HG02610 (cell line): ENCODE measurements around the gene ECEL1.

ENCODE experiments used
- ATAC-seq: cut with Tn5 transposase; IDR thresholded peaks from one replicate; pipeline ENCODE4 v1.9.1; 2021; ENCODE audit warnings: mild to moderate bottlenecking, moderate library complexity; ENCODE audit not compliant: unreplicated experiment

The ECEL1 gene

GRCh38 chr2:232523682-232524597 lies 36.3 kb upstream of the ECEL1 start:
- no peak for ATAC-seq

- no peak for ATAC-seq
Measured at GRCh38 chr2:232523402-232523681, 35.7 kb upstream of the ECEL1 start.

GRCh38 chr2:232522623-232523401 lies 35.2 kb upstream of the ECEL1 start:
- no peak for ATAC-seq

- ATAC-seq = no peak
Measured at GRCh38 chr2:232521959-232522622, 34.5 kb upstream of the ECEL1 start.

GRCh38 chr2:232521098-232521497 lies 33.5 kb upstream of the ECEL1 start:
- ATAC-seq = no peak

- ATAC-seq = no peak
Measured at GRCh38 chr2:232520489-232520888, 32.9 kb upstream of the ECEL1 start.

- no peak for ATAC-seq
Measured at GRCh38 chr2:232519581-232520438, 32.2 kb upstream of the ECEL1 start, which contains the start of gene PRSS56. PRSS56 (plus strand) TSS chr2:232520388; CDS start chr2:232520599, 211 bp downstream.

- ATAC-seq = no peak
Measured at GRCh38 chr2:232518844-232519243, 31.2 kb upstream of the ECEL1 start.

GRCh38 chr2:232516551-232516950 lies 28.9 kb upstream of the ECEL1 start:
- ATAC-seq = no peak

- no peak for ATAC-seq
Measured at GRCh38 chr2:232515639-232516038, 28.0 kb upstream of the ECEL1 start.

- ATAC-seq = no peak
Measured at GRCh38 chr2:232513353-232513752, 25.7 kb upstream of the ECEL1 start.

GRCh38 chr2:232512602-232513001 lies 25.0 kb upstream of the ECEL1 start:
- ATAC-seq = no peak

GRCh38 chr2:232511336-232511890 lies 23.8 kb upstream of the ECEL1 start:
- no peak for ATAC-seq

GRCh38 chr2:232508251-232508650 lies 20.6 kb upstream of the ECEL1 start:
- ATAC-seq = no peak

- no peak for ATAC-seq
Measured at GRCh38 chr2:232506709-232507108, 19.1 kb upstream of the ECEL1 start.

- ATAC-seq = no peak
Measured at GRCh38 chr2:232505856-232506255, 18.2 kb upstream of the ECEL1 start.

GRCh38 chr2:232504438-232504837 lies 16.8 kb upstream of the ECEL1 start:
- ATAC-seq = no peak

- no peak for ATAC-seq
Measured at GRCh38 chr2:232503809-232504323, 16.2 kb upstream of the ECEL1 start.

GRCh38 chr2:232502911-232503808 lies 15.5 kb upstream of the ECEL1 start:
- ATAC-seq = no peak
